Prostate gland (tissue), 2 donors: ENCODE results near the gene INO80C.

Source experiments
- CTCF ChIP-seq, 4 experiments: fragments of 200-600 bp in 2 of 4; fragments of 450-650 bp in 2 of 4; sonication (generic) in 2 of 4; IDR thresholded peaks; 1 replicate in 3 of 4; 2 replicates in 1 of 4; pipeline ENCODE4 v1.5.1; 2016 to 2019; ENCODE audit warnings: antibody characterized with exemption in 4 of 4, mild to moderate bottlenecking in 2 of 4, moderate library complexity in 2 of 4
- POLR2A ChIP-seq: fragments of 450-650 bp; IDR thresholded peaks from one replicate; pipeline ENCODE4 v1.6.1; 2016; ENCODE audit warnings: antibody characterized with exemption, mild to moderate bottlenecking

GRCh38 chr18:35489913-35490490 is 7.8 kb downstream of the INO80C start:
- TF ChIP-seq POLR2A (no peak), CTCF (IDR thresholded peaks at IDR 0.05) (no peak)
